Endothelial cell of umbilical vein (primary cell): ENCODE data around the gene RAD1. TPM values are rescaled to one million over a fixed set of nuclear protein-coding genes. Genes with fewer than 3 reads are reported as not detected.

Source experiments
- BruUV-seq: library from RNA; stranded (reverse); fragments of 400-500 nt; replicated peaks from 2 replicates; lab custom pipeline; 2021; lab: Mats Ljungman, UMichigan
- CTCF ChIA-PET: fragments of 300-600, 350-600 bp; sonication (Branson Sonifier 250); formaldehyde crosslinking; loops from one replicate; lab custom pipeline; 2021; ENCODE audit warnings: antibody characterized with exemption, inconsistent platforms; lab: Charles Lee
- POLR2A ChIA-PET: fragments of 300-600, 350-600 bp; sonication (Branson Sonifier 250); formaldehyde crosslinking; loops from one replicate; lab custom pipeline; 2021; ENCODE audit warnings: antibody characterized with exemption, inconsistent platforms; lab: Charles Lee
- DNase-seq: peaks from one replicate; pipeline ENCODE4 v3.0.0-alpha.2; 2011; ENCODE audit warnings: low read depth, low spot score
- FAIRE-seq: peaks from 2 replicates; lab custom pipeline; 2011; peaks lifted over from hg19 to GRCh38; lab: Jason Lieb, UNC
- H2AFZ ChIP-seq: 2 replicates; pipeline ENCODE4 v1.6.0; 2012; ENCODE audit warnings: low read depth, low read length, control low read depth, inconsistent platforms
- H3K27ac ChIP-seq: 2 replicates; pipeline ENCODE4 v1.5.1; 2011; ENCODE audit warnings: low read depth, mild to moderate bottlenecking, control low read depth, low read length, moderate library complexity; ENCODE audit not compliant: insufficient read depth
- H3K27me3 ChIP-seq, 2 experiments: 2 replicates each; pipeline versions ENCODE4 v1.6.0 to v1.6.1; 2011; ENCODE audit warnings: low read length in 2 of 2, mixed read lengths in 1 of 2; ENCODE audit not compliant: control insufficient read depth in 2 of 2, insufficient read depth in 2 of 2
- H3K36me3 ChIP-seq, 2 experiments: 2 replicates in 1 of 2; 3 replicates in 1 of 2; pipeline ENCODE4 v1.5.1; 2011; ENCODE audit warnings: low read length in 2 of 2, mild to moderate bottlenecking in 1 of 2, moderate library complexity in 1 of 2; ENCODE audit not compliant: control insufficient read depth in 2 of 2, insufficient read depth in 2 of 2; ENCODE audit errors: extremely low read depth in 1 of 2
- H3K4me1 ChIP-seq: 3 replicates; pipeline ENCODE4 v1.5.1; 2011; ENCODE audit warnings: mild to moderate bottlenecking, low read length; ENCODE audit not compliant: control insufficient read depth, insufficient read depth; ENCODE audit errors: extremely low read depth
- H3K4me2 ChIP-seq: 2 replicates; pipeline ENCODE4 v1.6.1; 2011; ENCODE audit warnings: low read length, control low read depth, mixed read lengths; ENCODE audit not compliant: insufficient read depth
- H3K4me3 ChIP-seq, 3 experiments: fragments of 200-600 bp in 1 of 3; sonication (generic), shearing (Covaris generic) in 1 of 3; replicated peaks in 1 of 3; 2 replicates each; pipeline ENCODE4 v1.5.1; 2011 to 2016; ENCODE audit warnings: control low read depth in 3 of 3, low read length in 3 of 3, mild to moderate bottlenecking in 2 of 3, inconsistent platforms in 1 of 3, low read depth in 1 of 3, moderate library complexity in 1 of 3; ENCODE audit not compliant: insufficient read depth in 1 of 3
- H3K79me2 ChIP-seq: 2 replicates; pipeline ENCODE4 v1.6.0; 2012; ENCODE audit warnings: low read length, inconsistent platforms; ENCODE audit not compliant: control insufficient read depth, insufficient read depth
- H3K9ac ChIP-seq: replicated peaks from 2 replicates; pipeline ENCODE3; 2011; ENCODE audit warnings: low read length, control low read depth; ENCODE audit not compliant: insufficient read depth; ENCODE audit errors: extremely low read depth
- H3K9me1 ChIP-seq: replicated peaks from 3 replicates; pipeline ENCODE4 v1.6.0; 2011; ENCODE audit warnings: mild to moderate bottlenecking, low read length; ENCODE audit not compliant: control insufficient read depth, insufficient read depth; ENCODE audit errors: extremely low read depth
- H3K9me3 ChIP-seq: replicated peaks from 2 replicates; pipeline ENCODE4 v1.5.1; 2012; ENCODE audit warnings: low read length, inconsistent platforms; ENCODE audit not compliant: control insufficient read depth, insufficient read depth
- H4K20me1 ChIP-seq: replicated peaks from 2 replicates; pipeline ENCODE3; 2011; ENCODE audit warnings: mild to moderate bottlenecking, low read length; ENCODE audit not compliant: control insufficient read depth, insufficient read depth; ENCODE audit errors: extremely low read depth
- CTCF ChIP-seq, 2 donors: IDR thresholded peaks; 1 replicate in 1 of 2; 2 replicates in 1 of 2; pipeline ENCODE4 v1.5.1; 2011; ENCODE audit warnings: low read length in 2 of 2, mild to moderate bottlenecking in 2 of 2, moderate library complexity in 2 of 2, control low read depth in 1 of 2, inconsistent platforms in 1 of 2, low read depth in 1 of 2; ENCODE audit not compliant: insufficient read depth in 1 of 2; ENCODE audit errors: extremely low read depth in 1 of 2
- EZH2 ChIP-seq: IDR thresholded peaks from 2 replicates; pipeline ENCODE4 v1.6.1; 2012; ENCODE audit warnings: borderline replicate concordance, low read depth, mild to moderate bottlenecking, moderate library complexity, low read length, inconsistent platforms; ENCODE audit not compliant: severe bottlenecking
- FOS ChIP-seq: IDR thresholded peaks from 2 replicates; pipeline ENCODE4 v1.6.1; 2011; ENCODE audit warnings: mild to moderate bottlenecking, low read length, moderate library complexity, borderline replicate concordance; ENCODE audit not compliant: insufficient read depth
- GATA2 ChIP-seq: IDR thresholded peaks from 2 replicates; pipeline ENCODE4 v1.7.0; 2011; ENCODE audit warnings: low read depth, mild to moderate bottlenecking, moderate library complexity, mixed read lengths, low read length; ENCODE audit not compliant: insufficient read length, insufficient read depth
- JUN ChIP-seq: IDR thresholded peaks from 2 replicates; pipeline ENCODE4 v1.6.1; 2011; ENCODE audit warnings: borderline replicate concordance, low read depth; ENCODE audit not compliant: insufficient read length, insufficient read depth
- MAX ChIP-seq: IDR thresholded peaks from 2 replicates; pipeline ENCODE4 v1.6.1; 2011; ENCODE audit not compliant: insufficient read depth, insufficient read length
- MYC ChIP-seq: IDR thresholded peaks from one replicate; pipeline ENCODE4 v1.6.1; 2011; ENCODE audit warnings: mild to moderate bottlenecking, low read depth, low read length
- POLR2A ChIP-seq: IDR thresholded peaks from 2 replicates; pipeline ENCODE4 v1.6.1; 2012; ENCODE audit warnings: low read depth, mild to moderate bottlenecking, control low read depth, low read length
- POLR2AphosphoS5 ChIP-seq: IDR thresholded peaks from 2 replicates; pipeline ENCODE4 v1.6.1; 2012; ENCODE audit warnings: low read depth, mild to moderate bottlenecking, control low read depth, low read length, moderate library complexity; ENCODE audit not compliant: insufficient read depth
- dilution Hi-C: fragments of 300-500 bp; cut with MboI; formaldehyde crosslinking; loops from one replicate; pipeline ENCODE4 v1.15.0; 2019; ENCODE audit warnings: low sequenced_read_pairs; ENCODE audit not compliant: extremely low pct_ligation_motif_present
- intact Hi-C: fragments of 100-400 bp; cut with micrococcal nuclease; formaldehyde crosslinking; loops from one replicate; pipeline ENCODE4 v1.10.0; 2022
- polyA plus RNA-seq, 4 experiments: library from polyadenylated mRNA; depleted of rRNA in 3 of 4; stranded (reverse) in 3 of 4; unstranded in 1 of 4; fragments of >200 nt; gene quantifications; 2 replicates each; pipeline versions ENCODE4 v1.2.1 to v1.2.3, GENCODE V29; 2011 to 2012; ENCODE audit warnings: missing spikeins in 1 of 4
- total RNA-seq: library from RNA; stranded (reverse); gene quantifications from 2 replicates; pipeline ENCODE4 v1.2.3, GENCODE V29; 2021

Gene RAD1
- total and polyA plus RNA-seq, 2 donors (not counting 3 experiments of a cell fraction or from before 2014, with no cell fraction given) = 10.7 to 22.2 TPM

GRCh38 chr5:34932947-34933346 lies 17.6 kb upstream of the RAD1 start:
- no peaks in the 10 kb centered on the region for H4K20me1 ChIP-seq
- FAIRE-seq = no peak
- H3K9me1 ChIP-seq = no peaks in the 10 kb centered on the region
- H2AFZ ChIP-seq = no peak overlapping the region
- H3K4me1 ChIP-seq = peaks cover 22% of the 10 kb centered on the region
- peaks cover 41% of the 10 kb centered on the region for H3K79me2 ChIP-seq
- H3K36me3 ChIP-seq = peaks cover 8 to 11% of the 10 kb centered on the region in 2 experiments
- H3K9me3 ChIP-seq = no peaks in the 10 kb centered on the region
- H3K27me3 ChIP-seq = no peaks in the 10 kb centered on the region
- H3K4me3 ChIP-seq = no peak overlapping the region
- intact Hi-C loops = no loop called here
- dilution Hi-C loops = no loop called here
- TF ChIP-seq MYC (no peak), MAX (no peak), JUN (no peak), POLR2A (no peak), CTCF (IDR thresholded peaks at IDR 0.05; ENCODE audit: extremely low read depth in 1 of 2, insufficient read depth in 1 of 2, low read depth in 1 of 2, low read length in 2 of 2) (no peak), POLR2AphosphoS5 (no peak), FOS (no peak), EZH2 (no peak), GATA2 (no peak)
- DNase-seq = no peak
- H3K9ac ChIP-seq = no peak overlapping the region
- H3K4me2 ChIP-seq = no peak overlapping the region
- no TSS peak for BruUV-seq
- CTCF ChIA-PET = no interaction called here
- POLR2A ChIA-PET = no interaction called here
- no peak overlapping the region for H3K27ac ChIP-seq
